NAMALWA (cell line): ENCODE measurements around the gene ABLIM2.

Experiments used
- DNase-seq: peaks from one replicate; pipeline ENCODE4 v3.0.0-alpha.2; 2015; ENCODE audit warnings: low spot score

Gene ABLIM2

GRCh38 chr4:8174970-8175369 lies 16.4 kb upstream of the ABLIM2 start:
- no peak for DNase-seq

GRCh38 chr4:8173492-8174242 lies 15.1 kb upstream of the ABLIM2 start:
- no peak for DNase-seq

- DNase-seq, result peak; percentile 60
Measured at GRCh38 chr4:8171984-8172924, 13.6 kb upstream of the ABLIM2 start.

- no peak for DNase-seq
Measured at GRCh38 chr4:8171266-8171665, 12.7 kb upstream of the ABLIM2 start.

- no peak for DNase-seq
Measured at GRCh38 chr4:8170341-8170740, 11.7 kb upstream of the ABLIM2 start.

GRCh38 chr4:8169763-8170162 lies 11.2 kb upstream of the ABLIM2 start:
- no peak for DNase-seq

- DNase-seq, result no peak
Measured at GRCh38 chr4:8168832-8169598, 10.4 kb upstream of the ABLIM2 start.

- no peak for DNase-seq
Measured at GRCh38 chr4:8168232-8168631, 9.6 kb upstream of the ABLIM2 start.

GRCh38 chr4:8167815-8168214 lies 9.2 kb upstream of the ABLIM2 start:
- no peak for DNase-seq

- DNase-seq, result no peak
Measured at GRCh38 chr4:8167291-8167690, 8.7 kb upstream of the ABLIM2 start.

- DNase-seq, result no peak
Measured at GRCh38 chr4:8165374-8165896, 6.8 kb upstream of the ABLIM2 start.

GRCh38 chr4:8164687-8165086 lies 6.1 kb upstream of the ABLIM2 start:
- DNase-seq, result no peak

GRCh38 chr4:8164194-8164565 lies 5.6 kb upstream of the ABLIM2 start:
- DNase-seq, result no peak

GRCh38 chr4:8163436-8164193 lies 5.0 kb upstream of the ABLIM2 start:
- DNase-seq, result no peak

- no peak for DNase-seq
Measured at GRCh38 chr4:8163026-8163425, 4.4 kb upstream of the ABLIM2 start.

GRCh38 chr4:8162625-8163024 lies 4.0 kb upstream of the ABLIM2 start:
- DNase-seq, result peak; percentile 81

- DNase-seq, result no peak
Measured at GRCh38 chr4:8160572-8160971, 2.0 kb upstream of the ABLIM2 start.

GRCh38 chr4:8160233-8160560 lies 1.6 kb upstream of the ABLIM2 start:
- DNase-seq, result no peak

- no peak for DNase-seq
Measured at GRCh38 chr4:8159537-8160232, 1.1 kb upstream of the ABLIM2 start.

GRCh38 chr4:8157944-8158709 lies 486 bp downstream of the ABLIM2 start:
- DNase-seq, result no peak
